ENCODE results near the gene TENM4. TPM values are rescaled to one million over a fixed set of nuclear protein-coding genes. Genes with fewer than 3 reads are reported as not detected.

Gene TENM4
- polyA plus RNA-seq, 2 of the 4 experiments (the other 2 are of a cell fraction), result 0.06 to 0.31 TPM

DNA sequence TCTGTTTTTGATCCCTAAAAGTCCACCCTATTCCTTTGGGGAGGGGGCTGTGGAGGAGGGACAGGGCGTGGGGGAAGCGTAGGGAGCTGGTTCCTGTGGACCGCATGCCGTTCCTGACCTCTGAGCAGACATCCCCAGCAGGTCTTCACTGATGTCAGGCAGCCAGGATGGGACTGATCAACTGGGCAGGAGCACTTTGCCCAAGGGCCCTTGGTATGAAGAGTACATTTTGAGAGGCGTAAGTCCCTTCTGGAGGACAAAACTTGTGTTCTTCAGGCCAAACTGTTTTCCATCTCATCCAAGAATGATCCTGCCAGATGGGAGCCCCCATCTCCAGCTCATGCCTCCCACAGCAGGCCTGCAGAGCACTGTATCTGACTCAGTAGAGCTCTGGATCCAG lies 785.3 kb downstream of the TENM4 start:
- ChIA-PET POLR2A (no interaction called here), CTCF (interaction anchor here (1.0 to 4.2 kb wide), 2 partner anchors 9 to 58 kb away, joined by 3 to 35 read pairs; no protein-coding TSS in a partner anchor)
- WGBS (ENCODE audit: missing lambda C conversion rate), result 73% methylated on average over 5 of the region's 5 CpGs
- no peak overlapping the region for H3K4me3 ChIP-seq
- no peaks in the 10 kb centered on the region for H3K9me3 ChIP-seq
- no peaks in the 10 kb centered on the region for H3K4me1 ChIP-seq
- FAIRE-seq, result no peak
- DNase-seq (ENCODE audit: low read depth in 1 of 2, low spot score in 1 of 2), result no peak
- no peak overlapping the region for H3K27ac ChIP-seq
- H3K4me2 ChIP-seq, result no peak overlapping the region
- ATAC-seq, result no peak
- TF ChIP-seq ELK1 (IDR thresholded peaks at IDR 0.05; ENCODE audit: low read depth, low read length) (no peak), RAD21 (conservative IDR thresholded peaks at IDR 0.05 in 1 of 2, IDR thresholded peaks at IDR 0.05 in 1 of 2) (no peak), BHLHE40 (IDR thresholded peaks at IDR 0.05; ENCODE audit: low read depth, low read length) (no peak), RNF2 (IDR thresholded peaks at IDR 0.05; ENCODE audit: borderline replicate concordance, low read depth) (no peak), ZNF302 (CRISPR knock-in tag; IDR thresholded peaks at IDR 0.05) (no peak), MYC (IDR thresholded peaks at IDR 0.05; ENCODE audit: borderline replicate concordance, low read length) (no peak), POLR2A (IDR thresholded peaks at IDR 0.05; ENCODE audit: low read length) (no peak)
- TF ChIP-seq, protein P1, sequence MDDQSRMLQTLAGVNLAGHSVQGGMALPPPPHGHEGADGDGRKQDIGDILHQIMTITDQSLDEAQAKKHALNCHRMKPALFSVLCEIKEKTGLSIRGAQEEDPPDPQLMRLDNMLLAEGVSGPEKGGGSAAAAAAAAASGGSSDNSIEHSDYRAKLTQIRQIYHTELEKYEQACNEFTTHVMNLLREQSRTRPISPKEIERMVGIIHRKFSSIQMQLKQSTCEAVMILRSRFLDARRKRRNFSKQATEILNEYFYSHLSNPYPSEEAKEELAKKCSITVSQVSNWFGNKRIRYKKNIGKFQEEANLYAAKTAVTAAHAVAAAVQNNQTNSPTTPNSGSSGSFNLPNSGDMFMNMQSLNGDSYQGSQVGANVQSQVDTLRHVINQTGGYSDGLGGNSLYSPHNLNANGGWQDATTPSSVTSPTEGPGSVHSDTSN (IDR thresholded peaks at IDR 0.05), result no peak

- FAIRE-seq, result no peak
- WGBS (ENCODE audit: missing lambda C conversion rate), result 66% methylated on average over 5 of the region's 5 CpGs
- ATAC-seq, result no peak
- no peak for TF ChIP-seq USF2 (IDR thresholded peaks at IDR 0.05)
- TF ChIP-seq FOXS1 (CRISPR knock-in tag; IDR thresholded peaks at IDR 0.05), result no peak
- TF ChIP-seq ZSCAN20 (CRISPR knock-in tag; IDR thresholded peaks at IDR 0.05), result no peak
- no peak for TF ChIP-seq MAFK (IDR thresholded peaks at IDR 0.05; ENCODE audit: partially characterized antibody)
- no peak for TF ChIP-seq MAZ (IDR thresholded peaks at IDR 0.05; ENCODE audit: borderline replicate concordance, low read depth, low read length)
- no peak for TF ChIP-seq NR3C1 (IDR thresholded peaks at IDR 0.05)
- TF ChIP-seq CEBPB (IDR thresholded peaks at IDR 0.05), result no peak
- TF ChIP-seq FOSB (CRISPR knock-in tag; IDR thresholded peaks at IDR 0.05), result no peak
- TF ChIP-seq HOXB13 (CRISPR knock-in tag; IDR thresholded peaks at IDR 0.05; ENCODE audit: low read depth), result no peak
- no peak for TF ChIP-seq HEYL (CRISPR knock-in tag; IDR thresholded peaks at IDR 0.05)
- no peak for TF ChIP-seq EHF (CRISPR knock-in tag; IDR thresholded peaks at IDR 0.05)
- no peak for TF ChIP-seq ELK1 (IDR thresholded peaks at IDR 0.05; ENCODE audit: low read depth, low read length)
- no peak for TF ChIP-seq POLR2A (IDR thresholded peaks at IDR 0.05; ENCODE audit: low read length)
- TF ChIP-seq CBX2 (IDR thresholded peaks at IDR 0.05; ENCODE audit: borderline replicate concordance, low read depth), result no peak
- H3K4me3 ChIP-seq, result no peak overlapping the region
- no peaks in the 10 kb centered on the region for H3K4me1 ChIP-seq
- POLR2A ChIA-PET, result no interaction called here
- CTCF ChIA-PET, result interaction anchor here (1.1 to 4.2 kb wide), 3 partner anchors 8 to 60 kb away, joined by 4 to 35 read pairs (median 9); no protein-coding TSS in a partner anchor
- H3K9me3 ChIP-seq, result no peaks in the 10 kb centered on the region
- H3K27ac ChIP-seq, result no peak overlapping the region
- DNase-seq (ENCODE audit: low read depth in 1 of 2, low spot score in 1 of 2), result no peak
- H3K4me2 ChIP-seq, result no peak overlapping the region
These were observed 786.0 kb downstream of the TENM4 start for GRCh38 chr11:78654866-78655265.

DNA sequence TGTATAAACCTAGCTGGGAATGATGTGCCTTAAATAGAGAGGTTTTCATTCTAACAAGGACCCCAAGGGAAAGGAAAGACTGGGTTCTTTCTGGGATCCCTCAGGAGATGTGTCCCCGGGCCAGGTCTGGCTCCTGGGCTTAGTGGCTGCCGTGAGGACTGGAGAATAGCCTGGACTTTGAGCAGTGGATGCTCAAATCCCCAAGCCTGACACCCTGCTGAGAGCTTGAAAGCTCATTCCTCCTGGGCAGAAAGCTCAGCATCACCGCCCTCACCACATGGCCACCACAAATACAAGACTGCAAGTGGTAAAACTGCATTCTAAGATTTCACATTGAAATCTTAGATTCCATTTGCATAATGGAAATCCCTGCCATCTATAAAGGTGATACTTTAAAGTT lies 786.8 kb downstream of the TENM4 start:
- Histone ChIP-seq H3K27ac (no peak overlapping the region), H3K4me2 (no peak overlapping the region), H3K4me1 (no peaks in the 10 kb centered on the region), H3K4me3 (no peak overlapping the region), H3K9me3 (no peaks in the 10 kb centered on the region)
- no peak for DNase-seq (ENCODE audit: low read depth in 1 of 2, low spot score in 1 of 2)
- 29% methylated on average over 3 of the region's 3 CpGs for WGBS (ENCODE audit: missing lambda C conversion rate)
- ATAC-seq, result no peak
- CTCF ChIA-PET, result interaction anchor here (1.1 to 4.2 kb wide), 5 partner anchors 7 to 445 kb away, joined by 3 to 35 read pairs (median 4); no protein-coding TSS in a partner anchor
- no peak for FAIRE-seq
- POLR2A ChIA-PET, result no interaction called here
- TF ChIP-seq ATOH8 (CRISPR knock-in tag; IDR thresholded peaks at IDR 0.05; ENCODE audit: low read depth) (no peak), BHLHE40 (IDR thresholded peaks at IDR 0.05; ENCODE audit: low read depth, low read length) (no peak)
